ENCODE data around the gene PIGQ.

PIGQ gene

GRCh38 chr16:567373-568256 lies 2.2 kb upstream of the PIGQ start:
- DNase-seq (ENCODE audit: low spot score): no peak

- no peak for DNase-seq (ENCODE audit: low spot score)
These were observed 1.1 kb upstream of the PIGQ start for GRCh38 chr16:568401-569258.

- DNase-seq (ENCODE audit: low spot score): no peak
These were observed 3.3 kb downstream of the PIGQ start for GRCh38 chr16:572865-573650.

GRCh38 chr16:574021-574760 lies 4.4 kb downstream of the PIGQ start:
- no peak for DNase-seq (ENCODE audit: low spot score)

- no peak for DNase-seq (ENCODE audit: low spot score)
These were observed 5.8 kb downstream of the PIGQ start for GRCh38 chr16:575354-576196.

GRCh38 chr16:576197-576822 lies 6.5 kb downstream of the PIGQ start:
- DNase-seq (ENCODE audit: low spot score): no peak

GRCh38 chr16:576823-577201 lies 7.0 kb downstream of the PIGQ start:
- no peak for DNase-seq (ENCODE audit: low spot score)

- no peak for DNase-seq (ENCODE audit: low spot score)
These were observed 8.0 kb downstream of the PIGQ start for GRCh38 chr16:577796-578195.

- DNase-seq (ENCODE audit: low spot score): no peak
These were observed 8.6 kb downstream of the PIGQ start for GRCh38 chr16:578232-578869.

- no peak for DNase-seq (ENCODE audit: low spot score)
These were observed 9.2 kb downstream of the PIGQ start for GRCh38 chr16:578870-579405.

- DNase-seq (ENCODE audit: low spot score): no peak
These were observed 10.6 kb downstream of the PIGQ start for GRCh38 chr16:580141-580945.

GRCh38 chr16:580946-581498 lies 11.3 kb downstream of the PIGQ start:
- DNase-seq (ENCODE audit: low spot score): no peak

GRCh38 chr16:582218-582613 lies 12.4 kb downstream of the PIGQ start:
- DNase-seq (ENCODE audit: low spot score): no peak

- DNase-seq (ENCODE audit: low spot score): no peak
These were observed 13.0 kb downstream of the PIGQ start for GRCh38 chr16:582614-583331.

- DNase-seq (ENCODE audit: low spot score): no peak
These were observed 13.7 kb downstream of the PIGQ start for GRCh38 chr16:583470-583814.

GRCh38 chr16:583815-584591 lies 14.2 kb downstream of the PIGQ start:
- no peak for DNase-seq (ENCODE audit: low spot score)

GRCh38 chr16:585351-585750 lies 15.6 kb downstream of the PIGQ start:
- DNase-seq (ENCODE audit: low spot score): peak; percentile 68

Data from SW480 (cell line).